ENCODE results near the gene SMIM36. TPM values are rescaled to one million over a fixed set of nuclear protein-coding genes. Genes with fewer than 3 reads are reported as not detected.

Gene SMIM36
- total RNA-seq, 2 experiments from 2014 or later: not detected

- intact Hi-C loops (cut with micrococcal nuclease): no loop called here
- Mint-ChIP-seq H3K27me3 (peaks cover 3% of the 10 kb centered on the region), H3K36me3 (ENCODE audit: low read depth) (no peaks in the 10 kb centered on the region), H3K4me3 (no peak overlapping the region), H3K27ac (no peak overlapping the region), H3K9me3 (no peaks in the 10 kb centered on the region), H3K4me1 (ENCODE audit: low read depth) (peaks cover 13% of the 10 kb centered on the region)
- ChIA-PET POLR2A (no interaction called here), CTCF (no interaction called here)
- no peak for DNase-seq
- no peak for ATAC-seq
- no peak for TF ChIP-seq CTCF (IDR thresholded peaks at IDR 0.05)
Observed at GRCh38 chr17:55456307-55457240, 54.7 kb downstream of the SMIM36 start.

DNA sequence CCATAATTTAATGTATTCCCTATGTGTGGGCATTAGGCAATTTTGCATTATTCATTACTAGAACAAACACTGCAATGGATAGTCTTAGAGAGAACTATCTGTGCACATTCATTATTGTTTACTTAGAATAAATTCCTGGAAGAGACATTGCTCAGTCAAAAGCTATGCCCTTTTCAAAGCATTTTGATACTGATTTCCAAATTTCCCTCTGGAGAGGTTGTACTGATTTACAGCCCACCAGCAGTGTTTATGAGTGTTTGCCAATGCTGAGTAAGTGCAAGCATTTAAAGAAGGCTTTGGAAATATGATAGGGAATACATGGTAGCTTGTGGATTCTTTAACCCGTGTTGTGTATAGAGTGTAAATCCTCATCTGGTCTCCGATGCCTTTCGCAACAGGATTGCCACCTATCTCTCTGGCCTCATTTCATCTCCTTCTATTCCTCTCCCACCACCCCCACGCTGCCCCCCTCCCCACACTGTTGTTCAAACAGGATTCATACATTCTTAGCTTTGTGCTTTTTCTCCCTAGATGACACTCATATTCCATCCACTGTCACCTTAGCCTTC, 56.3 kb downstream of the SMIM36 start:
- Mint-ChIP-seq H3K27me3 (peaks cover 6% of the 10 kb centered on the region), H3K27ac (no peak overlapping the region), H3K9me3 (no peaks in the 10 kb centered on the region), H3K4me1 (ENCODE audit: low read depth) (peaks cover 13% of the 10 kb centered on the region), H3K4me3 (no peak overlapping the region), H3K36me3 (ENCODE audit: low read depth) (no peaks in the 10 kb centered on the region)
- TF ChIP-seq CTCF (IDR thresholded peaks at IDR 0.05): no peak
- DNase-seq (no peak), ATAC-seq (no peak)
- POLR2A ChIA-PET: no interaction called here
- CTCF ChIA-PET: no interaction called here
- intact Hi-C loops (cut with micrococcal nuclease): no loop called here

- H3K27me3 Mint-ChIP-seq: peaks cover 6% of the 10 kb centered on the region
- H3K9me3 Mint-ChIP-seq: no peaks in the 10 kb centered on the region
- H3K4me1 Mint-ChIP-seq (ENCODE audit: low read depth): peaks cover 10% of the 10 kb centered on the region
- POLR2A ChIA-PET: no interaction called here
- intact Hi-C loops (cut with micrococcal nuclease): no loop called here
- CTCF ChIA-PET: no interaction called here
- no peak for TF ChIP-seq CTCF (IDR thresholded peaks at IDR 0.05)
- no peak for ATAC-seq
- no peak overlapping the region for H3K27ac Mint-ChIP-seq
- no peak for DNase-seq
- no peaks in the 10 kb centered on the region for H3K36me3 Mint-ChIP-seq (ENCODE audit: low read depth)
- no peak overlapping the region for H3K4me3 Mint-ChIP-seq
Observed at GRCh38 chr17:55453839-55454557, 57.3 kb downstream of the SMIM36 start.

DNA sequence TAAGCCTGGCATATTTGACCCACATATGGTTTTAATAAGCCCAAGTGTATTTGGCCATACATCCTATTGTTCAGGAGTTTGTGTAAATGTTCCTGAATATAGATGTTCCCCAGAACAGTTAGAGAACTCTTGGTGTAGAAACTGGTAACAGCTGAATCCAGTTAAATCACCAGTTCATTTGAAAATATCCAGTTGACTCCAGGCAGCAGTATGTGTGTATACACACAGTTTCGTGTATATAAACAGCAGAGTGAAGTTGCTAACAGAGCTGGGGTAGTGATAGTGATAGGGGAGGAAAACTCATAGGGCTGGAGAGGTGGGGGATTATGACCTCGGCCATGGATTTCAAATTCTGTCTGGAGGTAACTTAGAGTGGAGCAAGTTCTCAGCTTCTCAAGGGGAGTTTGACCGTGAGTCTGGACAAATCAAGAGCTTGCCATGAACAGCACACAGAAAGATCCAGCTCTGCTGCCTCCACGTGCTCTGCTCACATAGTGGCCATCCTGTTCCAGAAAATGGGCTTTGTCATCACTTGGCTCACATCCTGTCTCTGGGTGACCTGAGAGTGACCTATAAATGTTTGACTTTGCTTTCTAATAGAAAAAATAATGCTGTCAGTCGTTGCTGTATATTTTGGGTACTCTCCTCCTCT, 59.0 kb downstream of the SMIM36 start:
- Mint-ChIP-seq H3K36me3 (ENCODE audit: low read depth) (no peaks in the 10 kb centered on the region), H3K4me1 (ENCODE audit: low read depth) (peaks cover 3% of the 10 kb centered on the region), H3K9me3 (no peaks in the 10 kb centered on the region), H3K27me3 (peaks cover 6% of the 10 kb centered on the region), H3K4me3 (no peak overlapping the region), H3K27ac (no peak overlapping the region)
- DNase-seq: no peak
- ATAC-seq: no peak
- ChIA-PET CTCF (no interaction called here), POLR2A (no interaction called here)
- no peak for TF ChIP-seq CTCF (IDR thresholded peaks at IDR 0.05)
- intact Hi-C loops (cut with micrococcal nuclease): no loop called here

Data from activated CD8-positive, alpha-beta T cell treated with anti-CD3 and anti-CD28 coated beads for 36 hours (primary cell).